ENCODE measurements around the gene LHFPL4. TPM values are rescaled to one million over a fixed set of nuclear protein-coding genes. Genes with fewer than 3 reads are reported as not detected.

The LHFPL4 gene
- total and polyA plus RNA-seq, 4 donors: 0.08 TPM; not detected in 3

DNA sequence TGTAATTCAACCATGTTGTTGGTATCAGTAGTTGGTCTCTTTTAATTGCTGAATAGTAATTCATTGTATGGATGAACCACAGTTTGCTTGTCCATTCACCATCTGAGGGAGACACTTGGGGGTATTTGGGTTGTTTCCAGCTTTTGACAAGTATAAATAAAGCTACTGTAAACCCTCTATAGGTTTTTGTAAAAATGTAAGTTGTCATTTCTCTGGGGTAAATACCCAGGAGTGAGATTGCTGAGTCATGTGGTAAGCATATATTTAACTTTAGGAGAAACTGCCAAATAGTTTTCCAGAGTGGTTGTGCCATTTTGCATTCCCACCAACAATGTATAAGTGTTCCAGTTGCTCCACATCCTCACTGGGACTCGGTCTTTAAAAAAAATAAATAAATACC lies 15.4 kb upstream of the LHFPL4 start:
- TF ChIP-seq SP1 (IDR thresholded peaks at IDR 0.05): no peak
- no peak for TF ChIP-seq FOXA1 (IDR thresholded peaks at IDR 0.05)
- TF ChIP-seq, protein P1, sequence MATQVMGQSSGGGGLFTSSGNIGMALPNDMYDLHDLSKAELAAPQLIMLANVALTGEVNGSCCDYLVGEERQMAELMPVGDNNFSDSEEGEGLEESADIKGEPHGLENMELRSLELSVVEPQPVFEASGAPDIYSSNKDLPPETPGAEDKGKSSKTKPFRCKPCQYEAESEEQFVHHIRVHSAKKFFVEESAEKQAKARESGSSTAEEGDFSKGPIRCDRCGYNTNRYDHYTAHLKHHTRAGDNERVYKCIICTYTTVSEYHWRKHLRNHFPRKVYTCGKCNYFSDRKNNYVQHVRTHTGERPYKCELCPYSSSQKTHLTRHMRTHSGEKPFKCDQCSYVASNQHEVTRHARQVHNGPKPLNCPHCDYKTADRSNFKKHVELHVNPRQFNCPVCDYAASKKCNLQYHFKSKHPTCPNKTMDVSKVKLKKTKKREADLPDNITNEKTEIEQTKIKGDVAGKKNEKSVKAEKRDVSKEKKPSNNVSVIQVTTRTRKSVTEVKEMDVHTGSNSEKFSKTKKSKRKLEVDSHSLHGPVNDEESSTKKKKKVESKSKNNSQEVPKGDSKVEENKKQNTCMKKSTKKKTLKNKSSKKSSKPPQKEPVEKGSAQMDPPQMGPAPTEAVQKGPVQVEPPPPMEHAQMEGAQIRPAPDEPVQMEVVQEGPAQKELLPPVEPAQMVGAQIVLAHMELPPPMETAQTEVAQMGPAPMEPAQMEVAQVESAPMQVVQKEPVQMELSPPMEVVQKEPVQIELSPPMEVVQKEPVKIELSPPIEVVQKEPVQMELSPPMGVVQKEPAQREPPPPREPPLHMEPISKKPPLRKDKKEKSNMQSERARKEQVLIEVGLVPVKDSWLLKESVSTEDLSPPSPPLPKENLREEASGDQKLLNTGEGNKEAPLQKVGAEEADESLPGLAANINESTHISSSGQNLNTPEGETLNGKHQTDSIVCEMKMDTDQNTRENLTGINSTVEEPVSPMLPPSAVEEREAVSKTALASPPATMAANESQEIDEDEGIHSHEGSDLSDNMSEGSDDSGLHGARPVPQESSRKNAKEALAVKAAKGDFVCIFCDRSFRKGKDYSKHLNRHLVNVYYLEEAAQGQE (IDR thresholded peaks at IDR 0.05): no peak
- TF ChIP-seq, protein P2, sequence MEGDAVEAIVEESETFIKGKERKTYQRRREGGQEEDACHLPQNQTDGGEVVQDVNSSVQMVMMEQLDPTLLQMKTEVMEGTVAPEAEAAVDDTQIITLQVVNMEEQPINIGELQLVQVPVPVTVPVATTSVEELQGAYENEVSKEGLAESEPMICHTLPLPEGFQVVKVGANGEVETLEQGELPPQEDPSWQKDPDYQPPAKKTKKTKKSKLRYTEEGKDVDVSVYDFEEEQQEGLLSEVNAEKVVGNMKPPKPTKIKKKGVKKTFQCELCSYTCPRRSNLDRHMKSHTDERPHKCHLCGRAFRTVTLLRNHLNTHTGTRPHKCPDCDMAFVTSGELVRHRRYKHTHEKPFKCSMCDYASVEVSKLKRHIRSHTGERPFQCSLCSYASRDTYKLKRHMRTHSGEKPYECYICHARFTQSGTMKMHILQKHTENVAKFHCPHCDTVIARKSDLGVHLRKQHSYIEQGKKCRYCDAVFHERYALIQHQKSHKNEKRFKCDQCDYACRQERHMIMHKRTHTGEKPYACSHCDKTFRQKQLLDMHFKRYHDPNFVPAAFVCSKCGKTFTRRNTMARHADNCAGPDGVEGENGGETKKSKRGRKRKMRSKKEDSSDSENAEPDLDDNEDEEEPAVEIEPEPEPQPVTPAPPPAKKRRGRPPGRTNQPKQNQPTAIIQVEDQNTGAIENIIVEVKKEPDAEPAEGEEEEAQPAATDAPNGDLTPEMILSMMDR (IDR thresholded peaks at IDR 0.05; ENCODE audit: low read depth, low read length, missing input control): no peak
- TF ChIP-seq, protein P3, sequence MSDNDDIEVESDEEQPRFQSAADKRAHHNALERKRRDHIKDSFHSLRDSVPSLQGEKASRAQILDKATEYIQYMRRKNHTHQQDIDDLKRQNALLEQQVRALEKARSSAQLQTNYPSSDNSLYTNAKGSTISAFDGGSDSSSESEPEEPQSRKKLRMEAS (IDR thresholded peaks at IDR 0.05): no peak
- TF ChIP-seq FOXA2 (IDR thresholded peaks at IDR 0.05): no peak
- TF ChIP-seq RXRA (IDR thresholded peaks at IDR 0.05): no peak
- no peak for TF ChIP-seq TAF1 (conservative IDR thresholded peaks at IDR 0.05)
- TF ChIP-seq, protein P4, sequence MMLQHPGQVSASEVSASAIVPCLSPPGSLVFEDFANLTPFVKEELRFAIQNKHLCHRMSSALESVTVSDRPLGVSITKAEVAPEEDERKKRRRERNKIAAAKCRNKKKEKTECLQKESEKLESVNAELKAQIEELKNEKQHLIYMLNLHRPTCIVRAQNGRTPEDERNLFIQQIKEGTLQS (IDR thresholded peaks at IDR 0.05): no peak
- TF ChIP-seq HNF4A (conservative IDR thresholded peaks at IDR 0.05): no peak
- TF ChIP-seq YY1 (IDR thresholded peaks at IDR 0.05): no peak
- no peak for TF ChIP-seq RAD21 (IDR thresholded peaks at IDR 0.05)
- no peaks in the 10 kb centered on the region for H3K36me3 ChIP-seq (ENCODE audit: control insufficient read depth in 4 of 4, insufficient read depth in 3 of 4, low read depth in 1 of 4, low read length in 3 of 4)
- no peaks in the 10 kb centered on the region for H3K4me1 ChIP-seq (ENCODE audit: control insufficient read depth in 4 of 4, insufficient read depth in 4 of 4, low read length in 3 of 4)
- no peak for DNase-seq (ENCODE audit: low spot score)
- H3K9me3 ChIP-seq (ENCODE audit: control insufficient read depth in 4 of 4, low read length in 3 of 4): peaks cover 0 to 5% (median 0%) of the 10 kb centered on the region in 4 donors
- peaks cover 0 to 4% (median 0%) of the 10 kb centered on the region in 4 donors for H3K27me3 ChIP-seq (ENCODE audit: control insufficient read depth in 4 of 4, insufficient read depth in 4 of 4, low read length in 3 of 4)
- H3K27ac ChIP-seq (ENCODE audit: low read depth in 1 of 2, low read length in 2 of 2): no peak overlapping the region
- no peak overlapping the region for H3K9ac ChIP-seq (ENCODE audit: low read depth in 1 of 2, low read length in 2 of 2)
- WGBS: 80% methylated on average over 1 of the region's 1 CpG
- no peak overlapping the region for H3K4me3 ChIP-seq (ENCODE audit: low read depth in 1 of 3, low read length in 3 of 3)

DNA sequence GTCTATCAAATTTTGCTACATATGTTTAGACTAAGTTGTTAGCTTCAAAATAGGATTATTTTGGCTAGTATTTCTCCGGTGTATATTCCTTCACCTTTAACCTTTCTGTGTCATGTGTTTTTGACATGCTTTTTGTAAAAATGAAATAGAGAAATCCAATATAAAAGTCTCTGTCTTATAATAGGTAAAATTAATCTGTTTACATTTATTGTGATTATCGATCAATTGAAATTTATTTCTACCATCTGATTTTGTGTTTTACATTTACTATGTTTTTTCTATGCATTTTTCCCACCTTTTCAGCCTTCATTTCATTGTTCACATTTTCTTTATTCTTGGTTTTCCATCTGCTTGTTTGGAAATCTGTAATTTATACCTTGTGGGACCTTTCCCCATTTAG lies 11.7 kb upstream of the LHFPL4 start:
- Histone ChIP-seq H3K9ac (ENCODE audit: low read depth in 1 of 2, low read length in 2 of 2) (no peak overlapping the region), H3K36me3 (ENCODE audit: control insufficient read depth in 4 of 4, insufficient read depth in 3 of 4, low read depth in 1 of 4, low read length in 3 of 4) (no peaks in the 10 kb centered on the region), H3K27me3 (ENCODE audit: control insufficient read depth in 4 of 4, insufficient read depth in 4 of 4, low read length in 3 of 4) (no peaks in the 10 kb centered on the region), H3K4me1 (ENCODE audit: control insufficient read depth in 4 of 4, insufficient read depth in 4 of 4, low read length in 3 of 4) (no peaks in the 10 kb centered on the region), H3K27ac (ENCODE audit: low read depth in 1 of 2, low read length in 2 of 2) (no peak overlapping the region), H3K4me3 (ENCODE audit: low read depth in 1 of 3, low read length in 3 of 3) (no peak overlapping the region), H3K9me3 (ENCODE audit: control insufficient read depth in 4 of 4, low read length in 3 of 4) (no peaks in the 10 kb centered on the region)
- WGBS: 83% methylated on average over 2 of the region's 2 CpGs
- no peak for DNase-seq (ENCODE audit: low spot score)
- TF ChIP-seq NR2F2 (IDR thresholded peaks at IDR 0.05): no peak
- no peak for TF ChIP-seq TAF1 (conservative IDR thresholded peaks at IDR 0.05)
- TF ChIP-seq, protein P1 (IDR thresholded peaks at IDR 0.05): no peak
- TF ChIP-seq RXRA (IDR thresholded peaks at IDR 0.05): no peak
- no peak for TF ChIP-seq JUND (IDR thresholded peaks at IDR 0.05)
- TF ChIP-seq GABPA (IDR thresholded peaks at IDR 0.05 in 1 of 2, conservative IDR thresholded peaks at IDR 0.05 in 1 of 2): no peak

Measured in liver (tissue), 9 donors.